ENCODE measurements around the gene MCAM.

- TF ChIP-seq CTCF (conservative IDR thresholded peaks at IDR 0.05) (no peak), ZFX (IDR thresholded peaks at IDR 0.05) (no peak)
Observed at GRCh38 chr11:119307974-119308373, 9.0 kb downstream of the MCAM start.

Data from C4-2B (cell line).